HuH-7.5 (cell line): ENCODE measurements around the gene KTI12.
"Not testable (repeated sequence)": the region's sequence is repeated elsewhere in the genome, so short reads cannot be mapped to it uniquely, and the experiment has no call there.

Source experiments
- DNase-seq: peaks from one replicate; pipeline ENCODE4 v3.0.0; 2011; ENCODE audit warnings: low spot score

The KTI12 gene

DNA sequence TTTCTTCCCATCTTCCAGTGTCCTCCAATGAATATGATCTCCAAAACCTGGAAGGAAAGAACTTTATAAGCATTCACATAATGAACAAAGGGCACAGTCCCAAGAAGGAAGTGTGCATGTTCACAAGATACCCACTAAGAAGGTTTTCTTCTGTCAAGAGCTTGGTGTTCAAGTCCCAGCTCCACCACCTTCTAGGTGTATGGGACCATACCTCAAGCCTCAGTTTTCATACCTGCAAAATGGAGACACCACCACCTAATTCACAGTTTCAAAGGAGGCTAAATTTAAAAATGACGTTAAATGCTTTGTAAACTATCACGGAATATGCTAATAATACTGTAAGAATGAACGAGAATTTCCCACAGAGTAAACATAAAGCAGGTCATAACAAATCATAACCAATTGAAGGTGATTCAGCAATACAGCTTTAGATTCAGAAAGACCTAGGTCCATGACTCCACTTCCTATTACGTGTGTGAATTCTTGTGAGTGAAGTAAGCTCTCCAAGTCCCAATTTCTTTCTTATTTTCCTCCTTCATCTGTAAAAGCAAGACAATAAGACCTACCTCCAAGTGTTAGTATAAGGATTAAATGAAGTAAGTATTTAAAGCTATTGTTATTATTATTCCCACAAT lies 8.1 kb upstream of the KTI12 start:
- no peak for DNase-seq

DNA sequence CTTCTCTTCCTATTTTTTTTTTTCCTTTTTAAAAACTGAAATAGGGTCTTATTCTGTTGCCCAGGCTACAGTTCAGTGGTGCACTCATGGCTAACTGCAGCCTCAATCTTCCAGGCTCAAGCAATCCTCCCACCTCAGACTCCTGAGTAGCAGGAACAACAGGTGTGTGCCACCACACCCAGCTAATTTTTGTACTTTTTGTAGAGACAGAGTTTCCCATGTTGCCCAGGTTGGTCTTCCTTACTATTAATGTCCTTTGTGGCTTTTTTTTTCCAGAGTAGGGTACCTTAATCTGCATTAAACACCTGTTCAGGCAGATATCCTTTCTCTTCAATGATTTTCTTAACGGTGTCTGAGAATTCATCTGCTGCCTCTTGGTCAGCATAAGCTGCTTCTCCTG lies 4.3 kb upstream of the KTI12 start:
- DNase-seq = no peak

DNA sequence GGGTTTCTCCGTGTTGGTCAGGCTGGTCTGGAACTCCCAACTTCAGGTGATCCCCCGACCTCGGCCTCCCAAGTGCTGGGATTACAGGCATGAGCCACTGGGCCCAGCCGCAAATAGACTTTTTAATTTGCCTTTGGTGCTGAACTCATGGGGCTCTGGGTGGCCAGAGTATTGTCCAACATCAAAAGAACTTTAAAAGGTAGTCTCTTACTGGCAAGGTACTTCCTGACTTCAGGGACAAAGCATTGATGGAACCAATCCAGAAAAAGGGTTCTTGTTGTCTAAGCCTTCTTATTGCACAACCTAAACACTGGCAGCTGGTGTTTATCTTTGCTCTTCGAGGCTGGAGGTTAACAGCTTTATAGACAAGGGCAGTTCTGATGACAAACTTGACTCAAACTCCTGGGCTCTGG lies 3.8 kb upstream of the KTI12 start:
- peak; percentile 30 for DNase-seq

DNA sequence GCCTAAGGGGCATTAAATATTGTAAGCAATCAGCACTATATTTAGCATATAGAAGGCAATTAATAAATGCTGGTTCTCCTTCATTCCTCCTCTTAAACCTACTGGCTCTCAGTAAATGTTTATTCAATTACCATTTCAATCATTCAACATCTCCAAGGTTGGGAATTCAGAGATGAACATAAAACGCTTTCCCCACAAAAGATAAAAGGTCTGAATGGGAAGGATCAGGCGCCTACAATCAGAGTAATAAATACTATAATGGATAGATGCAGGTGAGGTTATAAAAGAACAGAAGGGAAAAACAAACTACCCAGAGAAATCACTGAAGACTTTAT lies 407 bp upstream of the KTI12 start:
- DNase-seq = no peak

DNA sequence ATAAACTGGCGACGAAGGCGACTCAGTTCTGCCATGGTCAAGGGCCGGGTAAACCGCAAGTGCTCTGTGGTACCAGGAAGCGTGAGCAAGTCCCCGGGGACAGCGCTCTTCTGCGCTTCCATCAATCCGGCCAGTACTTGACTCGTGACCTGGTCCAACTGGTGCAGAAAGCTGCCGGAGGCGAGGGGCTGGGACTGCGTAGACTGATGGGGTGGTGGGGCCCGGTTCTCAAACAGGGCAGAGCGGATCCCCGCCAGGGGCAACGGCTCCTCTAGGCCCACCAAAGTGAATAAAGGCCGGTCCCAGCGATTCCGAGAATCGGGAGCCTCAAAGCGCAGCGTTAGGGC lies 852 bp downstream of the KTI12 start:
- DNase-seq = peak; percentile 44

DNA sequence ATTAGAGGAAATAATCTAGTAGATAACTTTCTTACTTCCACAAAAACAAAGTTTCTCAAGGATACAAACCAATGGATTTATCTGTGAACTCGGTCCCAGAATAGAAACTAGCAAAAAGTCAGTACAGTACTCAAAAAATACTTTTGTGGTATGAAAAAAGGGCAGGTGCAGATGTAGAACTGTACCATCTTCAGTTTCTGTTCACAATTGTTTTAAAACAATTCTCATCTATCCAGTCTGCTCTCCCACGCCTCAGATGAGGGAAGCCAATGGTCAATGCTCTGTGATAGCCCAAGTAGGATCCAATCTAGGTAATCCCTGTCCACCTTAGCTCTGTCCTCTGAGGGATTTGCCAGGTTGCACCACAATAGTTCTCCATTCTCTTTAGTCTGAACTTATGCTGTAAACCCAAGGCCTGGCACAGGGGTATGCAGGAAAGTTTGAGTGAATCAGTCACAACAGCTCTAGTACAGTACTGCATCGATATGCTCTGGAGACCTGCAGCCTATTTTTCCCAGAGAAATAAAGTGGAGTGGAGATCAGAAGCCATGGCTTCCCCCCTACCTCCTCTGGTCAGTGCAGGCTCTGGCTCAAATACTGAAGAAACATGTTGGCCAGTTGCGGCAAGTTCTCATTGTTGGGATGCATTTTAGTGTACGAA lies 1.4 kb downstream of the KTI12 start:
- no peak for DNase-seq

DNA sequence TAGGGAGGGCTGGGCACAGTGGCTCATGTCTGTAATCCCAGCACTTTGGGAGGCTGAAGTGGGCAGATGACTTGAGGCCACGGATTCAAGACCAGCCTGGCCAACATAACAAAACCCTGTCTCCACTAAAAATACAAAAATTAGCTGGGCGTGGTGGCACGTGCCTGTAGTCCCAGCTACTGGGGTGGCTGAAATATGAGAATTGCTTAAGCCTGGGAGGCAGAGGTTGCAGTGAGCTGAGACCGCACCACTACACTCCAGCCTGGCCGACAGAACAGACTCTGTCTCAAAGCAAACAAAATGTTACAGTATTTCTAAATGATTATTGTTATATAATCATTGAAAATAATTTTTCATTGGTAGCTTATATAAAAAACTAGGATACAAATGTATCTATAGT lies 4.8 kb downstream of the KTI12 start:
- not testable (repeated sequence) for DNase-seq

DNA sequence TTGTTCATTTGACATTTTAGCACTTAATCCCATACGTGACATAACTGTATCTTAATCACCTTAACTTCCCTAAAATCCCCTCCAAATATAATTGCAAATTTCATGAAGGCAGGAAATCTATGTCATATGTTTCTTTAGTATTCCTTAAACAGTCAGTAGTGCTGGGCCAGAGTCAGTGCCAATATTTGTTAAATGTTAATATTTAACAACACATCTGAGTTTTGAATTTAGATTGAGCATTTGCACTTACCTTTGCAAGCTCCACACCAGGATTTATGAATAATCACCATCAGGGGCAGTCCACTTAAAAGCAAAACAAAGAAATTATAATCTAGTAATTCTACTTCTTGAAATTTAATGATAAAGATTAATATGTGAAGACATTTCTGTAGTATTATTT lies 5.3 kb downstream of the KTI12 start:
- no peak for DNase-seq

DNA sequence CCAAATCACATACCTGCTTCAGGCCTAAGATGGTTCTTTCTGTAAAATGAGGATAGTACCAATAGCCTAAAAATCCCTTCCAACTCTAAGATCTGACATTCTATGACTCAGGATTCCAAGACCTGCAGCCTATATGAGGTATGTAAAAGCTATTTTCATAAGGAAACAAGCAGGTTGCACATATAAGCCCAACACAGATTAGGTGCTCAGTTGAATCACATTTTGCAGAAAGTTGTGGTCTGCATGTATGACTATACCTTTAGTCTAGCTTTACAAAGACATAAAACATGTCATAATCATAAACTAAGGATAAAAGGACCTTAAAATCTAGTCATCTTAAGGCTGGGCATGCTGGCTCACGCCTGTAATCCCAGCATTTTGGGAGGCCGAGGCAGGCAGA lies 7.3 kb downstream of the KTI12 start:
- no peak for DNase-seq

DNA sequence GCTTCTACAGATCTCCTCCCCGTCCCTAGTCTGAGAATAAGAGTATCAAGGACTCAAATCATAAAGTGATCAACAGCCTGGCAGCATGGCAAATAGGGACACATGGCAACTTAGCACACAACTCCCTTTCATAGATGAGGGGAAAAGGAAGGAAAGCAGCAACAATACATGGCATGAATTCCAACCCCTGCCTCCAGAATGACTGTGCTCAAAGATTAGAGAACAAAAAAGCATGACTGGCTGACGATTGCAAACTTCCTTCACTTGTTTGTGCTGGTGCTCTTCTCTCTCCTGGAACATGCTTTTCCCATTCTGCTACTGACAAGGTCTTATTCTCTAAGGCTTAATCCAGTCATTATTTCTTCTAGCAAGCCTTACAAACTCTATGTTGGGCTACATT lies 11.5 kb downstream of the KTI12 start:
- DNase-seq = no peak

DNA sequence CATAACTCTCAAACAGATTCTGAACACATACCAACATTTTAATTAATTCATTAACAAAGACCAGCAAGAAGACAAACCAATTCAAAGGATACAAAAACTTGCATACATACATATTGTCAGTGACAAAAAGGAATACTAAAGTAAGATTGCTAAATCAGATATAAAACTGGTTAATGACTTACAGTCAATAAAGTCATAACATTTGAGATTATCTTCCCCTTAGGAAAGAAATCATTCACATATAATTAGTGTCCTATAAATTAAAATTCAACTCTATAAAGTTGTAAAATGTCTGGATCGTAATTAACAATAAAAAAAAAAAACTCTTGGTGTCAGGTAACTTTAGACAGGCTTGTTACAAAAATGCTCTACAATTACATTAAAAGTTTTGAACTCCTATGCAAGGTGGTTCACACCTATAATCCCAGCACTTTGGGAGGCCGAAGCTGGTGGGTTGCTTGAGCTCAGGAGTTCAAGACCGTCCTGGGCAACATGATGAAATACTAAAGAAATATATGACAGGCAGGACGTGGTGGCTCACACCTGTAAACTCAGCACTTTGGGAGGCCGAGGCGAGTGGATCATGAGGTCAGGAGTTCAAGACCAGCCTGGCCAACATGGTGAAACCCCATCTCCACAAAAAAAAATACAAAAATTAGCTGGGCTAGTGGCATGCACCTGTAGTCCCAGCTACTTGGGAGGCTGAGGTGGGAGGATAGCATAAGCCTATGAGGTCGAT lies 25.4 kb downstream of the KTI12 start:
- no peak for DNase-seq

DNA sequence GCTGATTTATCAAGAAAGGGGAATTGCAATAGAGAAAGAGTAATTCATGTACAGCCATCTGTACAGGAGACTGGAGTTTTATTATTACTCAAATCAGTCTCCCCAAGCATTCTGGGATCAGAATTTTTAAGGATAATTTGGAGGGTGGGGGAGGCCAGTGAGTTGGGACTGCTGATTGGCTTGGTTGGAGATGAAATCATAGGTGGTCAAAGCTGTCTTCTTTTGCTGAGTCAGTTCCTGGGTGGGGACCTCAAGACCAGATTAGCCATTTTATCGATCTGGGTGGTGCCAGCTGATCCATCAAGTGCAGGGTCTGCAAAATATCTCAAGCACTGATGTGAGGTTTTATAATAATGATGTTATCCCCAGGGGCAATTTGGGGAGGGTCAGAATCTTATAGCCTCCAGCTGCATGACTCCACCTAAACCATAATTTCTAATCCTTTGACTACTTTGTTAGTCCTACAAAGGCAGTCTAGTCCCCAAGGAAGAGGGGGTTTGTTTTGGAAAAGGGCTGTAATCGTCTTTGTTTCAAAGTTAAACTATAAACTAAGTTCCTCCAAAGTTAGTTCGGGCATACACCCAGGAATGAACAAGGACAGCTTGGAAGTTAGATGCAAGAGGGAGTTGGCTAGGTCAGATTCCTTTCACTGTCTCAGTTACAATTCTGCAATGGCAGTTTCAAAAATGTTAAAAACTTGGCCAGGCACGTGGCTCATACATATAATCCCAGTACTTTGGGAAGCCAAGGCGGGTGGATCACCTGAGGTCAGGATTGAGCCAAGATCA lies 26.2 kb downstream of the KTI12 start:
- no peak for DNase-seq

DNA sequence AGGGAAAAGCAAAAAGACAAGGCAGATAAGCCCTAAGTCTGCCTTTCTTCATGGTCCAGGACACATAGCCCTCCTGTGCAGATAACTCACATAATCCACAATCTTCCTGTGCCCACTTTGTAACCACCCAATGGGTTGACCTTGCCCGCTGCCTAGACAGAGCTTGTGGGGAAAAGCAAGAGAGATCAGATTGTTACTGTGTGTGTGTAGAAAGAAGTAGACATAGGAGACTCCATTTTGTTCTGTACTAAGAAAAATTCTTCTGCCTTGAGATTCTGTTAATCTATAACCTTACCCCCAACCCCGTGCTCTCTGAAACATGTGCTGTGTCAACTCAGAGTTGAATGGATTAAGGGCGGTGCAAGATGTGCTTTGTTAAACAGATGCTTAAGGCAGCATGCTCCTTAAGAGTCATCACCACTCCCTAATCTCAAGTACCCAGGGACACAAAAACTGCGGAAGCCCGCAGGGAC lies 27.5 kb downstream of the KTI12 start:
- not testable (repeated sequence) for DNase-seq

DNA sequence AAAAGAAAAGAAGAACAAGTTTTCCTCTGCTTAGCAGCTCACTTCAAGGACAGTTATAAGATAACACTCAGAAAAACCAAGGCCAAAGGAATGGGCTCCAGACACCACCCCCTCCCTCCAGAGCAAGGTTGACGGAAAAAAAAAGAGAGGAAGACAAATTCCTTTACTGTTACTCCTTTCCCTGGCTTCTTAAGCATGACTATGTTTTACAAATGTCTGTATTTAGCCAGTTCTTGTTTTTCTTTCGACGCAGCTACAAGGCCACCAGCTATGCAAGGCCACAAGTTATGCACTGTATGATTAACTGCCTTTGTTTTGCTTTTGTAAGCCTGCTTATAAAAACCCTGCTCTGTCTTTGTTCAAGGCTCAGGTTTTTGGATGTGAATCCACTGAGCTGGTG lies 28.1 kb downstream of the KTI12 start:
- not testable (repeated sequence) for DNase-seq

DNA sequence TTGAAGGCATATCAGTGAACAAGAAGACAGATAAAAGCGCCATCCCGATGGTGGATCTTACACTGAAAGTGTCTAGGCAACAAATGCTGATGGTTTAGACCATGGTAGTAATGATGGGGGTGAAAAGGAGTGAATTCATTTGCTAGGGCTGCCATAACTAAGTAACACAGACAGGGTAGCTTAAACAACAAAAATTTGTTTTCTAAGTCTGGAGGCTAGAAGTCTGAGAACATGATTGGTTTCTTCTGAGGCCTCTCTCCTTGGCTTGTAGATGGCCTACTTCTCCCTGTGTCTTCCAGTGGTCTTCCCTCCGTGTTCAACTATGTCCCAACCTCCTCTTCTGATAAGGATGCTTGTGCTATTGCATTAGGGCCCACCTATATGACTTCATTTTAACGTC lies 29.7 kb downstream of the KTI12 start:
- no peak for DNase-seq

DNA sequence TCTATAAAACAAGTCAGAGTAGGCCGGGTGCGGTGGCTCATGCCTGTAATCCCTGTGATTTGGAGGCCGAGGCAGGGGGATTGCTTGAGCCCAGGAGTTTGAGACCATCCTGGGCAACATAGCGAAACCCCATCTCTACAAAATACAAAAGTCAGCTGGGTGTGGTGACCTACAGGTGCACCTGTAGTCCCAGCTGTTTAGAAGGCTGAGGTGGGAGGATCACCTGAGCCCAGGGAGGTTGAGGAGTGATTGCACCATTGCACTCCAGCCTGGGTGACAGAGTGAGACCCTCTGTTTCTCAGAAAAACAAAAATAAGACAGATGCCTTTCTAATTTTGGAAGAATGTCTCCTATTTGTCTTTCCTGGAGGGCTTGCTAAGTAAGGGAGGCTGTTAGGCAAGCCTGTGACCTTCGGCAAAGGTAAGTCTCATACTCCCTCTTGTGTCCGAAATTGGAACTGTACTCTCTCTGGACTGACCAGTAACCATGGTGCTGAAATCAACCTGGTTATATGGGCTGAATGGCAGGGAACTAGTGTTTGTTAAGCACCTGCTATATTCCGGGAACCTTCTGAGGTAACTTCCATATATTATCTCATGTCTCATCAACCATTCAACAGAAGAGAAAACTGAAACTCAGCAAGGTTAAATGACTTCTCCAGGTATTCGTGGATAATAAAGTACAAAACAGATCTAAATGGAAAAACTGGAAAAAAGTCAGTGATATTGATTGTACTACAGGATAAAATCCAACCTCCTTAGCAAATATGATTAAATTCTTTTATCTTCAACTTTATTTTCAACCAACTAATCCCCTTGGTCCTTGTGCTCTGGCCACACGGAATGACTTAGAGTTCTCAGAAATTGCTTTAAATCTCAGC lies 31.3 kb downstream of the KTI12 start:
- DNase-seq = peak; percentile 84

DNA sequence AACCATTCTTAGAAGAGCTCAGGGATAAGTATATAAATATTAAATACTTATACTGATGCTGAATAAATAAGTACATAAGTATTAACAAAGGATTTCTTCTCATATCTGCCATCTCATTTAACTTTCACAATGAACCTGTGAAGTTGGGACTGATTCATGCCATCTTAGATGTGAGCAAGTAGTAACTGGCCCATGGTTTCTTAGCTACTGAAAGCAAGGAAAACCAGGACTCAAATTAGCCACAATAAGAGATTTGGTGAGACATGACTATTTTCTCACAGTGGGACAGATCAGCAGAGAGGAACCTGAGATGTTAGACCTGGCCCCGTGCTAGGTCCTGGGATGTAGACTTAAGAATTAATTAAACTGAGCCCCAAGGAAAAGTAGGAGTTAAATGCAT lies 34.9 kb downstream of the KTI12 start:
- no peak for DNase-seq

DNA sequence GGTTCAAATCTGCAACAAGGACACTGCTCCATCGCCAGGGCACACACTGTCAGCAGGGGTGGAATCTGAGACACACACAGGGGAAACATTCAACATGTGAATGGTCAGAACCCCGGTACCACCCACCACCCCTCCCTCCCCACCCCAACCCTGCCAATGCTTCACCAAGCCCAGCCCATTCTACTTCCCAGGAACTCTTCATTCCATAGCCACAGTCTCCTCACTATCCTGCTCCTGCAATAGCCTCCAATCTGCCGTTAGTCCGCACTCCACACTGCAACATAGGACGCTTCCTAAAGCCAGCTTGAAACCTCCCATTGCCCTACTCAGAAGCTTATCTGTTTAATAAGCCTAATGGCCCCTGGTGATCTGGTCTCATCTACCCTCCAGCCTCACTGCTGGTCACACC lies 35.6 kb downstream of the KTI12 start:
- DNase-seq = no peak

DNA sequence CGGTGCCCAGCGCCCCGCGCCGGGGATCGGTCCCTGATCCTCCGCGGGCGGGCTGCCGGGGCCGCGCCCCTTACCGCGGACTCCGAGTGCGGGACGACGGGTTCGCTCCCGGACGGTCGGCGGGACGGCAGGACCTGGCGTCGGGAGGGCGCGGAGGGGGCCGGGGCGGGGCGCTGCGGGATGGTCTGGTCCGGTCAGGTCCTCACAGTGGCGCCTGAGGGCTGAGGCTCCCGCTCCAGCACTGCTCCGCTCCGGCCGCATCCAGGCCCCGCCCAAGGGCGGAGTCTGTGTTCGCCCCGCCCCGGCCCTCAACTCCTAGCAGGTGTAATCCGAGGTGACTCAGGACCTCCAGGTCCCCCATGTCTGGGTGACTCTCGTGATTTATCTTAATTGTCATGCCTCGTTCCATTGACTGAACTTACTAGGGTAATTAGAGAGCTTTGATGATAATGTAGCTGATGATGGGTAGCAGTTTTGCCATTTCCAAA lies 43.1 kb downstream of the KTI12 start, which contains the start of gene RAB3B:
RAB3B (minus strand) TSS at position 223 of the 488 bp plus-strand sequence. CDS start 13,583 bp downstream, outside the sequence.
- DNase-seq = peak; percentile 69

DNA sequence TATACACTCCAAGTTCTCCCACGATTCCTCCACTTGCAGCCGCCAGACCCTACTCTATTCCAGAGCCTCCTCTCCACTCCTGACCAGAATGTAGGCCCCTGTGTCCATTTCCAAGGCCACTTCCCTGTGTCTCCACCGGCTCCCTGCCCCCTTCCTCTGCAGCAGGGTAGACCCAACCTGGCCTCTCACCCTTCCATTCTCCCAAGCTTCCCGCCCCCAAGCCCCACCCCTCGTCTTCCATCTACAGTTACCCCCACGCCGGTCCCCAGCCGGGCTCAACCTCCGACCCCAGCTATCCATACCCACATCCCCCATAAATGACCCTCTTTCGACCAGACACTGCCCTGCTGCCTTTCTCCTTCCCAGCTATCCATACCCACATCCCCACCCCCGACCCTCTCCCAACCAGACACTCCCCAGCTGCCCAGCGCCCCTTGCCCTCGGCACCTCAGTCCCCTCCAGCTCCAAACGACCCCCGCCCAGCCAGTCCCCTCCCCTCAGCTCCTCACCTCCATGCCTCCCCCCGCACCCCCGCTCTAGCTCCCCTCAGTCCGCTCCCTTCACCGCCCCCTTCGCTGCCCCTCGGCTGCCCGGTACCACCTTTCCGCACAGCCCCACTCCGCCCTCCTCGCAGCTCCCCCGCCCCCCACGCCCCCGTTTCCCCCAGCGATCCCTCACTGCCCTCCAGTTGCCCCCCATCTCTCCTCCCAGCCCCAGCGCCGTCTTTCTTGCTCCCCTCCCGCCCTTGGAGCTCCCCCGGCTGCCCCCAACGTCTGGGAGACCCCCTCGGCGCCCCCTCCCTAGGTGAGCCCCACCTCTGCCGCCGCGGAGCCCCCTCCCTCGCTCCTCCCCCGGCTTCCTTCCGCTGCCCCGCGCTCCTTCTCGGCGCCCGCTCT lies 43.8 kb downstream of the KTI12 start:
- DNase-seq = no peak
